Smooth muscle cell (in vitro differentiated cells): Measurements from ENCODE around the gene PHYH. TPM values are rescaled to one million over a fixed set of nuclear protein-coding genes. Genes with fewer than 3 reads are reported as not detected.
"Not testable (repeated sequence)": the region's sequence is repeated elsewhere in the genome, so short reads cannot be mapped to it uniquely, and the experiment has no call there.

Experiments used
- DNase-seq: peaks from one replicate; lab custom pipeline; 2025; ENCODE audit not compliant: unreplicated experiment; lab: John Stamatoyannopoulos, UW
- H2AFZ ChIP-seq: fragments of 200-600 bp; sonication (generic); 2 replicates; pipeline ENCODE4 v1.6.0; 2016; ENCODE audit warnings: antibody characterized with exemption, low read depth, mild to moderate bottlenecking
- H3F3A ChIP-seq: fragments of 200-600 bp; sonication (generic); 2 replicates; pipeline ENCODE4 v1.6.0; 2017; ENCODE audit warnings: antibody characterized with exemption, low read depth
- H3K27ac ChIP-seq: fragments of 200-600 bp; sonication (generic); 2 replicates; pipeline ENCODE4 v1.5.1; 2016; ENCODE audit warnings: low read depth, mild to moderate bottlenecking
- H3K27me3 ChIP-seq: fragments of 200-600 bp; sonication (generic); 2 replicates; pipeline ENCODE4 v1.6.1; 2016; ENCODE audit warnings: low read depth, mild to moderate bottlenecking
- H3K36me3 ChIP-seq: fragments of 200-600 bp; sonication (generic); 2 replicates; pipeline ENCODE4 v1.5.1; 2016; ENCODE audit warnings: low read depth
- H3K4me1 ChIP-seq: fragments of 200-600 bp; sonication (generic); 2 replicates; pipeline ENCODE4 v1.5.1; 2016; ENCODE audit warnings: low read depth
- H3K4me2 ChIP-seq: fragments of 200-600 bp; sonication (generic); 2 replicates; pipeline ENCODE4 v1.6.0; 2016; ENCODE audit warnings: mild to moderate bottlenecking
- H3K4me3 ChIP-seq: fragments of 200-600 bp; sonication (generic); 2 replicates; pipeline ENCODE4 v1.5.1; 2016; ENCODE audit warnings: mild to moderate bottlenecking
- H3K79me2 ChIP-seq: fragments of 200-600 bp; sonication (generic); 2 replicates; pipeline ENCODE4 v1.6.0; 2016; ENCODE audit warnings: low read depth, mild to moderate bottlenecking
- H3K9ac ChIP-seq: fragments of 200-600 bp; sonication (generic); 2 replicates; pipeline ENCODE4 v1.6.0; 2016; ENCODE audit warnings: low read depth
- H3K9me3 ChIP-seq: fragments of 200-600 bp; sonication (generic); replicated peaks from 2 replicates; pipeline ENCODE4 v1.5.1; 2016; ENCODE audit warnings: low read depth
- H4K20me1 ChIP-seq: fragments of 200-600 bp; sonication (generic); 2 replicates; pipeline ENCODE4 v1.6.0; 2016; ENCODE audit warnings: low read depth
- CTCF ChIP-seq: fragments of 200-600 bp; sonication (generic); IDR thresholded peaks from 2 replicates; pipeline ENCODE4 v1.5.1; 2017; ENCODE audit warnings: borderline replicate concordance, mild to moderate bottlenecking, antibody characterized with exemption; ENCODE audit not compliant: insufficient read depth, poor library complexity, severe bottlenecking
- WGBS: methylation state at CpG from one replicate; pipeline ENCODE4 v1.1.7; 2016; ENCODE audit warnings: low lambda C conversion rate; 5-methylcytosine and 5-hydroxymethylcytosine counted together
- polyA plus RNA-seq: library from polyadenylated mRNA; unstranded; fragments of >200 nt; fragmentation: Nextera tagmentation; extraction: Ambion mirVana; gene quantifications from 2 replicates; pipeline ENCODE4 v1.2.1, GENCODE V29; 2016
- total RNA-seq: library from RNA; depleted of rRNA; stranded (reverse); fragments of >200 nt; gene quantifications from 2 replicates; pipeline ENCODE4 v1.2.3, GENCODE V29; 2014

Gene PHYH
- total and polyA plus RNA-seq, 2 experiments from 2014 or later, result 14.4 to 27.5 TPM

- TF ChIP-seq CTCF, result no peak
- H3K9ac ChIP-seq, result no peak overlapping the region
- no peaks in the 10 kb centered on the region for H3K9me3 ChIP-seq
- no peaks in the 10 kb centered on the region for H3K36me3 ChIP-seq
- no peak overlapping the region for H3K27ac ChIP-seq
- no peak overlapping the region for H3K4me3 ChIP-seq
- 95% methylated on average over 7 of the region's 7 CpGs for WGBS
- H3K4me1 ChIP-seq, result no peaks in the 10 kb centered on the region
- H4K20me1 ChIP-seq, result no peaks in the 10 kb centered on the region
- no peak overlapping the region for H3K4me2 ChIP-seq
- no peak overlapping the region for H2AFZ ChIP-seq
- no peaks in the 10 kb centered on the region for H3F3A ChIP-seq
- no peaks in the 10 kb centered on the region for H3K27me3 ChIP-seq
- H3K79me2 ChIP-seq, result no peaks in the 10 kb centered on the region
- DNase-seq, result no peak
Observed at GRCh38 chr10:13239923-13240322, 59.9 kb downstream of the PHYH start.

- Histone ChIP-seq H3K9me3 (no peaks in the 10 kb centered on the region), H3K4me2 (no peak overlapping the region), H2AFZ (no peak overlapping the region), H3F3A (no peaks in the 10 kb centered on the region), H3K27ac (no peak overlapping the region), H3K36me3 (no peaks in the 10 kb centered on the region), H3K4me1 (no peaks in the 10 kb centered on the region), H3K27me3 (no peaks in the 10 kb centered on the region), H4K20me1 (no peaks in the 10 kb centered on the region), H3K79me2 (no peaks in the 10 kb centered on the region), H3K4me3 (no peak overlapping the region), H3K9ac (no peak overlapping the region)
- TF ChIP-seq CTCF, result no peak
- DNase-seq, result no peak
- WGBS, result 92% methylated on average over 16 of the region's 16 CpGs
Observed at GRCh38 chr10:13238271-13239077, 61.4 kb downstream of the PHYH start.

GRCh38 chr10:13236638-13237037, 63.2 kb downstream of the PHYH start:
- H3K4me3 ChIP-seq, result no peak overlapping the region

GRCh38 chr10:13234736-13235135, 65.1 kb downstream of the PHYH start:
- H3K9ac ChIP-seq, H2AFZ ChIP-seq, H3K4me1 ChIP-seq, H3F3A ChIP-seq, DNase-seq, H3K9me3 ChIP-seq, H3K27me3 ChIP-seq, H4K20me1 ChIP-seq, H3K4me3 ChIP-seq, H3K4me2 ChIP-seq, H3K27ac ChIP-seq, H3K79me2 ChIP-seq, H3K36me3 ChIP-seq: not testable (repeated sequence)
- 94% methylated on average over 13 of the region's 13 CpGs for WGBS

More at GRCh38 chr10:13236638-13237037, 63.2 kb downstream of the PHYH start:
- Histone ChIP-seq H4K20me1 (no peaks in the 10 kb centered on the region), H3F3A (no peaks in the 10 kb centered on the region), H3K9me3 (no peaks in the 10 kb centered on the region), H2AFZ (no peak overlapping the region), H3K36me3 (no peaks in the 10 kb centered on the region), H3K4me1 (no peaks in the 10 kb centered on the region), H3K79me2 (no peaks in the 10 kb centered on the region), H3K27me3 (no peaks in the 10 kb centered on the region), H3K9ac (no peak overlapping the region), H3K4me2 (no peak overlapping the region), H3K27ac (no peak overlapping the region)
- 90% methylated on average over 8 of the region's 8 CpGs for WGBS
- DNase-seq, result no peak
- TF ChIP-seq CTCF, result no peak
